H1 (cell line): ENCODE measurements around the gene GRIPAP1. TPM values are rescaled to one million over a fixed set of nuclear protein-coding genes. Genes with fewer than 3 reads are reported as not detected.

ENCODE experiments used
- BRCA1 ChIP-seq: IDR thresholded peaks from 2 replicates; pipeline ENCODE4 v1.6.1; 2012; ENCODE audit warnings: low read depth, low read length, improper control_type of control experiment
- GTF2F1 ChIP-seq: IDR thresholded peaks from 2 replicates; pipeline ENCODE4 v1.6.1; 2012; ENCODE audit warnings: low read depth, low read length, improper control_type of control experiment, borderline replicate concordance
- RBBP5 ChIP-seq: IDR thresholded peaks from 2 replicates; pipeline ENCODE4 v1.7.1; 2012; ENCODE audit warnings: low read depth, mild to moderate bottlenecking, inconsistent platforms, low read length, moderate library complexity, borderline replicate concordance
- RNF2 ChIP-seq: fragments of 200-900, 300-1000 bp; sonication (generic); IDR thresholded peaks from 2 replicates; pipeline ENCODE4 v1.7.1; 2016; ENCODE audit warnings: borderline replicate concordance, low read depth, mild to moderate bottlenecking, antibody characterized with exemption, low read length; ENCODE audit not compliant: poor library complexity, severe bottlenecking; ENCODE audit errors: missing control alignments
- TBP ChIP-seq: IDR thresholded peaks from 2 replicates; pipeline ENCODE4 v1.6.1; 2011; ENCODE audit warnings: low read depth, low read length, improper control_type of control experiment
- polyA plus RNA-seq, 7 experiments: library from polyadenylated mRNA; depleted of rRNA in 3 of 7; stranded (reverse) in 5 of 7; unstranded in 2 of 7; fragments of >200 nt in 5 of 7; fragments of 200-250 nt in 2 of 7; gene quantifications; 1 replicate in 5 of 7; 2 replicates in 1 of 7; 4 replicates in 1 of 7; pipeline versions ENCODE4 v1.2.1 to v1.2.3, GENCODE V29; 2011 to 2013; ENCODE audit warnings: missing spikeins in 2 of 7, mixed read lengths in 2 of 7
- total RNA-seq: library from RNA; stranded (reverse); fragmentation: NEBNext Ultra II Directional; extraction: Animal tissue kit (Norgen Biotek cat#: 25700); gene quantifications from 2 replicates; pipeline ENCODE4 v1.2.1, GENCODE V29; 2021
- TF ChIP-seq, protein P1 (sequence below): fragments of 300-600 bp; sonication (generic); IDR thresholded peaks from 2 replicates; pipeline ENCODE4 v1.7.1; 2012; ENCODE audit warnings: low read length, moderate library complexity, mild to moderate bottlenecking, inconsistent platforms; ENCODE audit not compliant: insufficient replicate concordance

Gene GRIPAP1
- total and polyA plus RNA-seq, 2 of the 8 experiments (the other 6 are each of a cell fraction or from before 2014, with no cell fraction given), result 21.6 to 55.9 TPM

DNA sequence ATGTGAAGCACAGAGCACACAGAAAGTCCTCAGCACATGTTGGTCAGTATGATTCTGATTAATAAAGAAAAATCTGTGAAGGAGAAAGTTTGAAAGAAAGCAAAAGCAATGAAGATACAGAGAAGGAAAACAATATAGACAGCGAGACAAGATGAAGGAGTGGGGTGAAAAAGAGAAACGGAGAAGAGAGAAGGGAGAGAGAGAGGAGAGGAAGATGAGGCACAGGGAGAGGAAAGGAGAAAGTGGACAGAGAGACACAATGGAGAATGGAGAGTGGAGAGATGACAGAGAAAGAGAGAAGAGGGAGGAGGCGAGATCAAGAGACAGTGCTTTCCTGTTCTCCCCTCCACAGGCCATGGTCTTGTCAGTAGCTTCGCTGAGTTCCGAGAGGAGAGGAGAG lies 26.5 kb downstream of the GRIPAP1 start (continued):
- TF ChIP-seq, protein P1, sequence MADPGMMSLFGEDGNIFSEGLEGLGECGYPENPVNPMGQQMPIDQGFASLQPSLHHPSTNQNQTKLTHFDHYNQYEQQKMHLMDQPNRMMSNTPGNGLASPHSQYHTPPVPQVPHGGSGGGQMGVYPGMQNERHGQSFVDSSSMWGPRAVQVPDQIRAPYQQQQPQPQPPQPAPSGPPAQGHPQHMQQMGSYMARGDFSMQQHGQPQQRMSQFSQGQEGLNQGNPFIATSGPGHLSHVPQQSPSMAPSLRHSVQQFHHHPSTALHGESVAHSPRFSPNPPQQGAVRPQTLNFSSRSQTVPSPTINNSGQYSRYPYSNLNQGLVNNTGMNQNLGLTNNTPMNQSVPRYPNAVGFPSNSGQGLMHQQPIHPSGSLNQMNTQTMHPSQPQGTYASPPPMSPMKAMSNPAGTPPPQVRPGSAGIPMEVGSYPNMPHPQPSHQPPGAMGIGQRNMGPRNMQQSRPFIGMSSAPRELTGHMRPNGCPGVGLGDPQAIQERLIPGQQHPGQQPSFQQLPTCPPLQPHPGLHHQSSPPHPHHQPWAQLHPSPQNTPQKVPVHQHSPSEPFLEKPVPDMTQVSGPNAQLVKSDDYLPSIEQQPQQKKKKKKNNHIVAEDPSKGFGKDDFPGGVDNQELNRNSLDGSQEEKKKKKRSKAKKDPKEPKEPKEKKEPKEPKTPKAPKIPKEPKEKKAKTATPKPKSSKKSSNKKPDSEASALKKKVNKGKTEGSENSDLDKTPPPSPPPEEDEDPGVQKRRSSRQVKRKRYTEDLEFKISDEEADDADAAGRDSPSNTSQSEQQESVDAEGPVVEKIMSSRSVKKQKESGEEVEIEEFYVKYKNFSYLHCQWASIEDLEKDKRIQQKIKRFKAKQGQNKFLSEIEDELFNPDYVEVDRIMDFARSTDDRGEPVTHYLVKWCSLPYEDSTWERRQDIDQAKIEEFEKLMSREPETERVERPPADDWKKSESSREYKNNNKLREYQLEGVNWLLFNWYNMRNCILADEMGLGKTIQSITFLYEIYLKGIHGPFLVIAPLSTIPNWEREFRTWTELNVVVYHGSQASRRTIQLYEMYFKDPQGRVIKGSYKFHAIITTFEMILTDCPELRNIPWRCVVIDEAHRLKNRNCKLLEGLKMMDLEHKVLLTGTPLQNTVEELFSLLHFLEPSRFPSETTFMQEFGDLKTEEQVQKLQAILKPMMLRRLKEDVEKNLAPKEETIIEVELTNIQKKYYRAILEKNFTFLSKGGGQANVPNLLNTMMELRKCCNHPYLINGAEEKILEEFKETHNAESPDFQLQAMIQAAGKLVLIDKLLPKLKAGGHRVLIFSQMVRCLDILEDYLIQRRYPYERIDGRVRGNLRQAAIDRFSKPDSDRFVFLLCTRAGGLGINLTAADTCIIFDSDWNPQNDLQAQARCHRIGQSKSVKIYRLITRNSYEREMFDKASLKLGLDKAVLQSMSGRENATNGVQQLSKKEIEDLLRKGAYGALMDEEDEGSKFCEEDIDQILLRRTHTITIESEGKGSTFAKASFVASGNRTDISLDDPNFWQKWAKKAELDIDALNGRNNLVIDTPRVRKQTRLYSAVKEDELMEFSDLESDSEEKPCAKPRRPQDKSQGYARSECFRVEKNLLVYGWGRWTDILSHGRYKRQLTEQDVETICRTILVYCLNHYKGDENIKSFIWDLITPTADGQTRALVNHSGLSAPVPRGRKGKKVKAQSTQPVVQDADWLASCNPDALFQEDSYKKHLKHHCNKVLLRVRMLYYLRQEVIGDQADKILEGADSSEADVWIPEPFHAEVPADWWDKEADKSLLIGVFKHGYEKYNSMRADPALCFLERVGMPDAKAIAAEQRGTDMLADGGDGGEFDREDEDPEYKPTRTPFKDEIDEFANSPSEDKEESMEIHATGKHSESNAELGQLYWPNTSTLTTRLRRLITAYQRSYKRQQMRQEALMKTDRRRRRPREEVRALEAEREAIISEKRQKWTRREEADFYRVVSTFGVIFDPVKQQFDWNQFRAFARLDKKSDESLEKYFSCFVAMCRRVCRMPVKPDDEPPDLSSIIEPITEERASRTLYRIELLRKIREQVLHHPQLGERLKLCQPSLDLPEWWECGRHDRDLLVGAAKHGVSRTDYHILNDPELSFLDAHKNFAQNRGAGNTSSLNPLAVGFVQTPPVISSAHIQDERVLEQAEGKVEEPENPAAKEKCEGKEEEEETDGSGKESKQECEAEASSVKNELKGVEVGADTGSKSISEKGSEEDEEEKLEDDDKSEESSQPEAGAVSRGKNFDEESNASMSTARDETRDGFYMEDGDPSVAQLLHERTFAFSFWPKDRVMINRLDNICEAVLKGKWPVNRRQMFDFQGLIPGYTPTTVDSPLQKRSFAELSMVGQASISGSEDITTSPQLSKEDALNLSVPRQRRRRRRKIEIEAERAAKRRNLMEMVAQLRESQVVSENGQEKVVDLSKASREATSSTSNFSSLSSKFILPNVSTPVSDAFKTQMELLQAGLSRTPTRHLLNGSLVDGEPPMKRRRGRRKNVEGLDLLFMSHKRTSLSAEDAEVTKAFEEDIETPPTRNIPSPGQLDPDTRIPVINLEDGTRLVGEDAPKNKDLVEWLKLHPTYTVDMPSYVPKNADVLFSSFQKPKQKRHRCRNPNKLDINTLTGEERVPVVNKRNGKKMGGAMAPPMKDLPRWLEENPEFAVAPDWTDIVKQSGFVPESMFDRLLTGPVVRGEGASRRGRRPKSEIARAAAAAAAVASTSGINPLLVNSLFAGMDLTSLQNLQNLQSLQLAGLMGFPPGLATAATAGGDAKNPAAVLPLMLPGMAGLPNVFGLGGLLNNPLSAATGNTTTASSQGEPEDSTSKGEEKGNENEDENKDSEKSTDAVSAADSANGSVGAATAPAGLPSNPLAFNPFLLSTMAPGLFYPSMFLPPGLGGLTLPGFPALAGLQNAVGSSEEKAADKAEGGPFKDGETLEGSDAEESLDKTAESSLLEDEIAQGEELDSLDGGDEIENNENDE, result no peak
- TF ChIP-seq BRCA1 (no peak), GTF2F1 (no peak), TBP (no peak), RBBP5 (no peak), RNF2 (no peak)
